ENCODE measurements around the gene LINGO4.

Gene LINGO4

DNA sequence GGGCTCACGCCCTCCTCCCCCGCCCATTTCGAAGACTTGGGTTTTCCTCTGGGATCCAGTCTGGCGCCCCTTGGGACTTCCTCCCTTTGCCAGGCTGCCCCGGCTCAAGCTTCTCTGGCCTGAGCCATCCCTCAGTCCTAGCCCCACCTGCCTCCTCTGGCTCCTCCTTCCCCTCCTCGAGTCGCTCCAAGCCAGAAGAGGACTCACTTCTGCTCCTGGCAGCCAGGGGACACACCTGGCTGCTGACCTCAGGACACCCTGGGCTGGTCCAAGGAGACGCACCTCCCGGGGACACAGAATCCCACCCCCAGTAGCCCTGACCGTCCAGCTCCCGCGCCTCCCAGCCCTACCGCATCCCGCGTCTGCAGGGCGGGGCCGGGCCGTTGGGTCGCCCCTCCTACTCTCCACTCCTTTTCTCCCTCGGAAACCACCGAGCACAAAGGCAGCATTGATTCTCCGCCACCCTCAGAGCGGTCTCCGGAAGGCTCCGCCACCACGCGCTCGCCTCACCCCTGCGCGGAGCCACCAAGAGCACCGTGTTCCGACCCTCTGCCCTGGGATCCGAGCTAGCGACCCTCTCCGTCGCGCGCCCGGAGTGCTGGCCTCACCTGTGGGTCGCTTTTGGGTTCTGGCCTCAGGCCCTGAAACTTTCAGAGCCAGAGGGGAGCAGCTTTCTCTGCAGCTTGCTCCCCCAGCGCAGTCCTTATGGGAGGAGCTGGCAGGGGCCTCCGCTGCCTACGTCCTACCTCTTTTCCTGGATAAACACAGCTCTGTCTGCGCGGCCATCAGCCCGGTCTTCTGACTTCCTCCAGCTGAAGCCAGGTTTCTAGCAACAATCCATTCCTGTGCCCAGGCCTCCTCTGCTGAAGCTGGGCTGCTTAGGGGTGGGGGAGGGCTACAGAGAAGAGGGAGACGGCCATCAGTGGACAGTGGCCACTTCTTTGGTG lies 34.5 kb upstream of the LINGO4 start, which contains the start of gene C2CD4D:
TSS of gene C2CD4D (minus strand) at position 364 of the 947 bp plus-strand sequence. CDS start 831 bp downstream, outside the sequence.
- peak within 1 kb of the TSS; percentile 92 for H3K27ac ChIP-seq
- no peak for TF ChIP-seq ZFX (IDR thresholded peaks at IDR 0.05)
- TF ChIP-seq, protein P1, sequence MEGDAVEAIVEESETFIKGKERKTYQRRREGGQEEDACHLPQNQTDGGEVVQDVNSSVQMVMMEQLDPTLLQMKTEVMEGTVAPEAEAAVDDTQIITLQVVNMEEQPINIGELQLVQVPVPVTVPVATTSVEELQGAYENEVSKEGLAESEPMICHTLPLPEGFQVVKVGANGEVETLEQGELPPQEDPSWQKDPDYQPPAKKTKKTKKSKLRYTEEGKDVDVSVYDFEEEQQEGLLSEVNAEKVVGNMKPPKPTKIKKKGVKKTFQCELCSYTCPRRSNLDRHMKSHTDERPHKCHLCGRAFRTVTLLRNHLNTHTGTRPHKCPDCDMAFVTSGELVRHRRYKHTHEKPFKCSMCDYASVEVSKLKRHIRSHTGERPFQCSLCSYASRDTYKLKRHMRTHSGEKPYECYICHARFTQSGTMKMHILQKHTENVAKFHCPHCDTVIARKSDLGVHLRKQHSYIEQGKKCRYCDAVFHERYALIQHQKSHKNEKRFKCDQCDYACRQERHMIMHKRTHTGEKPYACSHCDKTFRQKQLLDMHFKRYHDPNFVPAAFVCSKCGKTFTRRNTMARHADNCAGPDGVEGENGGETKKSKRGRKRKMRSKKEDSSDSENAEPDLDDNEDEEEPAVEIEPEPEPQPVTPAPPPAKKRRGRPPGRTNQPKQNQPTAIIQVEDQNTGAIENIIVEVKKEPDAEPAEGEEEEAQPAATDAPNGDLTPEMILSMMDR (conservative IDR thresholded peaks at IDR 0.05): no peak; the same call in 1 of the 2 replicates

- peak overlapping the region; percentile 92 for H3K27ac ChIP-seq
- TF ChIP-seq ZFX (IDR thresholded peaks at IDR 0.05): no peak
- TF ChIP-seq, protein P1 (conservative IDR thresholded peaks at IDR 0.05): no peak
These were observed 33.8 kb upstream of the LINGO4 start for GRCh38 chr1:151839082-151839412.

GRCh38 chr1:151838222-151839081 lies 33.2 kb upstream of the LINGO4 start:
- peak overlapping the region; percentile 92 for H3K27ac ChIP-seq
- TF ChIP-seq ZFX (IDR thresholded peaks at IDR 0.05): no peak
- TF ChIP-seq, protein P1 (conservative IDR thresholded peaks at IDR 0.05): no peak

DNA sequence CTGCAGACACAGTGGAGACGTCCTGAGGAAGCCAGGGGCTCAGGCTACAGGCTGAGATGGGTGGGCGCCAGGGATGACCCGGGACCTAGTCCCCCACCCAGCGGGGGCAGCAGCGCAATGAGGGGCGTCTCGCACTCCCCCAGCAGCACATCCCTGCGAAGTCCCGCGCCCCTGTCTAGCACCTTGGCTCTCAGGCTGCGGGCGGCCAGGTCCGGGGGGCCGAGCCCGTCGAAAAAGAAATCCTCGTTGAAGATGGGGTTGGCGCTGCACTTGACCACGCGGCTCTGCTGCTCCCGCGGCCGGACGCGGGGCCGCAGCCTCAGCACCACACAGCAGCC lies 32.6 kb upstream of the LINGO4 start:
- no peak for TF ChIP-seq ZFX (IDR thresholded peaks at IDR 0.05)
- TF ChIP-seq, protein P1 (conservative IDR thresholded peaks at IDR 0.05): no peak

DNA sequence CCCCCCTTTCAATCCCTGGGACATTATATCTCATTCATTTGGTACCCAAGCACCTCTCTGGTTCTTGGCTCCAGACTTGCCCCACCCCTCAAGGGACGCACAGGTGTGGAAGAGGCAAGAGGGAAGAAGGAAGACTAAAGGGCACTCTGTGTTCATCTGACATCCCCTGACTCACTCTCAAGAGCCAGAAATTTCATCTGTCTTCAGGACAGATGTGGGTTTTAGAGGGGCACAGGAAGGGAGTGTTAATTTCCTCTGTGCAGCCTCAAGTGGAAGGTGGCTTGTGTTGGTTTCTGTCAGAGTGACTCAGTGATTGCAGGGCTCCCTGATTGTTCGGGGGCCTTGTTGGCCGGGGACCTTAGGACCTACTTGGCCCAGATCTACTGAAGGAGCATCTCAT lies 32.0 kb upstream of the LINGO4 start:
- TF ChIP-seq ZFX (IDR thresholded peaks at IDR 0.05): no peak
- TF ChIP-seq, protein P1 (conservative IDR thresholded peaks at IDR 0.05): no peak
- H3K27ac ChIP-seq: peak overlapping the region; percentile 92

More for the DNA sequence above, 32.6 kb upstream of the LINGO4 start:
- peak overlapping the region; percentile 92 for H3K27ac ChIP-seq

DNA sequence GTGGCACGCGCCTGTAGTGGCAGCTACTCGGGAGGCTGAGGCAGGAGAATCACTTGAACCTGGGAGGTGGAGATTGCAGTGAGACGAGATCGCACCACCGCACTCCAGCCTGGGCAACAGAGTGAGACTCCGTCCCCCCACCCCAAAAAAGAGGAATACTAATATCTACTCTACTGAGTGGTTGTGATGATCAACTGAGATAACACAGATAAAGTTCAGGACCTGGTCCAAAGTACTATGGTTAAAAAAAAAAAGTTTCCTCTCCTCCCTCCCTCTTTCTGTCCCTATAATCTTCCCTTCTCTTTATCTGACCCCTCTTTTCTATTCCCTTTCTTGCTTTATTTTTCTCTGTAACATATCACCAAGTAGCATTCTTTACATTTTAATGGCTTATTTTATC lies 30.4 kb upstream of the LINGO4 start:
- TF ChIP-seq ZFX (IDR thresholded peaks at IDR 0.05): no peak
- TF ChIP-seq, protein P1 (conservative IDR thresholded peaks at IDR 0.05): no peak
- H3K27ac ChIP-seq: no peak overlapping the region
